ENCODE results near the gene MCC.

- TF ChIP-seq CTCF (IDR thresholded peaks at IDR 0.05), result no peak
- TF ChIP-seq ZFX (IDR thresholded peaks at IDR 0.05; ENCODE audit: borderline replicate concordance), result no peak
Observed at GRCh38 chr5:113182658-113183344, 305.5 kb downstream of the MCC start.
